Peyer's patch (tissue), 4 donors: ENCODE results near the gene ASAP2. TPM values are rescaled to one million over a fixed set of nuclear protein-coding genes. Genes with fewer than 3 reads are reported as not detected.

Source experiments
- DNase-seq, 3 donors: peaks; one replicate each; pipeline ENCODE4 v3.0.0-alpha.2; 2017 to 2019
- H3K27ac ChIP-seq, 4 donors: fragments of 200-600 bp; sonication (generic); one replicate each; pipeline ENCODE4 v1.5.1; 2016 to 2019
- H3K27me3 ChIP-seq, 2 donors: fragments of 200-600 bp; sonication (generic); one replicate each; pipeline ENCODE4 v1.5.1; 2019
- H3K36me3 ChIP-seq, 3 donors: fragments of 200-600 bp; sonication (generic); one replicate each; pipeline ENCODE4 v1.5.1; 2016 to 2019
- H3K4me1 ChIP-seq, 4 donors: fragments of 200-600 bp; sonication (generic); one replicate each; pipeline ENCODE4 v1.5.1; 2016 to 2019
- H3K4me3 ChIP-seq, 4 donors: fragments of 200-600 bp; sonication (generic); 1 replicate in 3 of 4; 2 replicates in 1 of 4; pipeline ENCODE4 v1.5.1; 2016 to 2019; ENCODE audit warnings: mild to moderate bottlenecking in 1 of 4
- H3K9me3 ChIP-seq, 4 donors: fragments of 200-600 bp; sonication (generic); one replicate each; pipeline ENCODE4 v1.5.1; 2016 to 2019; ENCODE audit warnings: mild to moderate bottlenecking in 1 of 4
- POLR2A ChIP-seq, 2 donors: fragments of 450-650 bp; IDR thresholded peaks; one replicate each; pipeline ENCODE4 v1.5.1; 2017; ENCODE audit warnings: antibody characterized with exemption in 2 of 2, mild to moderate bottlenecking in 2 of 2, moderate library complexity in 2 of 2
- total RNA-seq, 4 donors: library from RNA; depleted of rRNA; stranded (reverse); fragments of >200 nt; gene quantifications; one replicate each; pipeline ENCODE4 v1.1.0, GENCODE V29; 2016
- TF ChIP-seq, protein P1 (sequence below), 6 experiments: fragments of 450-650 bp in 4 of 6; fragments of 200-600 bp in 2 of 6; sonication (generic) in 1 of 6; IDR thresholded peaks; one replicate each; pipeline ENCODE4 v1.5.1; 2017 to 2019; ENCODE audit warnings: antibody characterized with exemption in 6 of 6, mild to moderate bottlenecking in 3 of 6, moderate library complexity in 1 of 6

ASAP2 gene
- total RNA-seq, 4 donors from 2014 or later = 30.6 to 59.4 (median 37.8) TPM

DNA sequence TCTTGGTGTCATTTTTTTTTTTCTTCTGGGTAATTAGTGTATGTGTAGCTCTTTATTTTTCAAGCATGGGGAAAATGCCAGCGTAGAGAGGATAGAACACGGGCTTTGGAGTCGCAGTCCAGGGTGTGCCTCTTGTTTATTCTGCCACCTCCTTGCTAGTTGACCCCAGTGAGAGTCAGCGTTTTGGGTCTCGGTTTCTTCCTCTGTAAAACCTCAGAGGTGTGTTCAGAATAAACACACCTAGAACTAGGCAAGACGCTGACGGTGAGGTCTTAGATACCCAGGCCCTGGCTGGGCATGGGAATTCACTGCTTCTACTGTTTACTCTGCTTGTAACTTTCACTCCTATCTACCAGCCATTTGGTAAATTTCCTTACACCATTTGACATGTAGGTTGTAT lies 41.8 kb downstream of the ASAP2 start:
- DNase-seq = no peak
- Histone ChIP-seq H3K4me3 (no peak overlapping the region), H3K36me3 (no peaks in the 10 kb centered on the region), H3K27me3 (no peaks in the 10 kb centered on the region), H3K9me3 (no peaks in the 10 kb centered on the region), H3K4me1 (peaks cover 0 to 85% (median 10%) of the 10 kb centered on the region in 4 donors), H3K27ac (peak overlapping the region in 1 of 4 donors; percentile 63)
- TF ChIP-seq, protein P1, sequence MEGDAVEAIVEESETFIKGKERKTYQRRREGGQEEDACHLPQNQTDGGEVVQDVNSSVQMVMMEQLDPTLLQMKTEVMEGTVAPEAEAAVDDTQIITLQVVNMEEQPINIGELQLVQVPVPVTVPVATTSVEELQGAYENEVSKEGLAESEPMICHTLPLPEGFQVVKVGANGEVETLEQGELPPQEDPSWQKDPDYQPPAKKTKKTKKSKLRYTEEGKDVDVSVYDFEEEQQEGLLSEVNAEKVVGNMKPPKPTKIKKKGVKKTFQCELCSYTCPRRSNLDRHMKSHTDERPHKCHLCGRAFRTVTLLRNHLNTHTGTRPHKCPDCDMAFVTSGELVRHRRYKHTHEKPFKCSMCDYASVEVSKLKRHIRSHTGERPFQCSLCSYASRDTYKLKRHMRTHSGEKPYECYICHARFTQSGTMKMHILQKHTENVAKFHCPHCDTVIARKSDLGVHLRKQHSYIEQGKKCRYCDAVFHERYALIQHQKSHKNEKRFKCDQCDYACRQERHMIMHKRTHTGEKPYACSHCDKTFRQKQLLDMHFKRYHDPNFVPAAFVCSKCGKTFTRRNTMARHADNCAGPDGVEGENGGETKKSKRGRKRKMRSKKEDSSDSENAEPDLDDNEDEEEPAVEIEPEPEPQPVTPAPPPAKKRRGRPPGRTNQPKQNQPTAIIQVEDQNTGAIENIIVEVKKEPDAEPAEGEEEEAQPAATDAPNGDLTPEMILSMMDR (IDR thresholded peaks at IDR 0.05) = no peak
- TF ChIP-seq POLR2A (IDR thresholded peaks at IDR 0.05) = no peak

DNA sequence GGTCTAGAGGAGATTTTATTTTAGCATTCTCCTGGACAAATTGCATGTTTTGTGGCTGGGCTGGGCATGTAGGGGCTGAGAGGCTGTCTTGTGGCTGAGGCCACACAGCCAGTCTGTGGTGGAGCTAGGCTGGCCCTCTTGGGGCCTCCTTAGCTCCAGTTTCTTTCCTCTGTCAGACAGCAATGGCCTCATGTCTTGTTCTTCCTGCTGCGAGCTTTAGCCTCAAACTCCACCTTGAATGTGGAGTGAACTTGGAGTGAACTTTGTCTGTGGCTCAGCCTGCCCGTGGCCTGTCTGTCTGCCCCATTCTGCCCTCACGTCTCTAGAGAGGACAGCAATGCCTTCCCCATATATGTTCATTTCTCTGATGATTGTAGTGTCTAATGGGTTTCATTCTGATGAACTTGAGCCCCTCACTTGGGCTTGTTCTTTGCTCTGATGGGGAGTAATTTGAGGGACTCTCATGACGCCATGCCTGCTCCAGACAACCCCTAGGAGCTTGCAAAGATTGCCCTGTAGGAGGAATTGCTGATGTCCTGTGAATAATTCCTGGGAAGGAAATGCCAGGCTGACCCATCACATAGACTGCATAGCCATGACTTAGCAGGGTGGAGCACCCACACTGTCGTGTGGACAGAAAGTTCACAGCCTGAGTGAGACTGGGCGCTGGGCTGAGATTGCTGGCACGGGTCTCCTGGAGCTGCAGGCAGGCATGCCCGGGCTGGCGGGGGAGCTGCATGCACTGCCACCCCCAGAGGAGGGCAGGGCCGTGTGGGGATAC lies 42.6 kb downstream of the ASAP2 start:
- Histone ChIP-seq H3K27ac (peak overlapping the region in 3 of 4 donors; percentile 4 to 63 (median 57)), H3K27me3 (no peaks in the 10 kb centered on the region), H3K4me1 (peaks cover 0 to 82% (median 10%) of the 10 kb centered on the region in 4 donors), H3K4me3 (no peak overlapping the region), H3K36me3 (no peaks in the 10 kb centered on the region), H3K9me3 (no peaks in the 10 kb centered on the region)
- peak in 1 of 3 donors; percentile 66 for DNase-seq
- TF ChIP-seq POLR2A (IDR thresholded peaks at IDR 0.05) = no peak
- TF ChIP-seq, protein P1 (IDR thresholded peaks at IDR 0.05) = peak in 1 of 6 experiments; percentile 12

DNA sequence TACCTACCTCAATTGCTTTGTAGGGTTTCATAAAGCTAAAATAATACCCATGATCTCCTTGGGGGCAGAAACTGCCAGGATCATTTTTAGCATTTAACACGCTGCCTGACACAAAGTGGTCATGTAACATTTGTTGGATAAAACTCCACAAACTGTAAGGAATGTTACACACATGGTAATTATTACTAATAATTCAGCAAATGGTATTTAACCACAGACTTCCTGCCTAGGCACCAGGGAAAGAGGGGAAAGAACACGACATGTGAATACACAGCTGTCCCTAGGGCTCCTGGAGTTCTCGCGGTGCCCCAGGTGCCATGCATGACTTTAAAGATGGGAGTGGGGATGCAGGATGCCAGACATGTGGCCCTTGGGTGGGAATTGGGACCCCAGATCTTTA lies 43.5 kb downstream of the ASAP2 start:
- H3K27ac ChIP-seq = peak overlapping the region in 3 of 4 donors; percentile 27 to 63 (median 57)
- H3K36me3 ChIP-seq = no peaks in the 10 kb centered on the region
- no peaks in the 10 kb centered on the region for H3K9me3 ChIP-seq
- no peak for TF ChIP-seq POLR2A (IDR thresholded peaks at IDR 0.05)
- TF ChIP-seq, protein P1 (IDR thresholded peaks at IDR 0.05) = no peak
- no peaks in the 10 kb centered on the region for H3K27me3 ChIP-seq
- H3K4me3 ChIP-seq = no peak overlapping the region
- H3K4me1 ChIP-seq = peaks cover 0 to 73% (median 8%) of the 10 kb centered on the region in 4 donors
- DNase-seq = no peak

DNA sequence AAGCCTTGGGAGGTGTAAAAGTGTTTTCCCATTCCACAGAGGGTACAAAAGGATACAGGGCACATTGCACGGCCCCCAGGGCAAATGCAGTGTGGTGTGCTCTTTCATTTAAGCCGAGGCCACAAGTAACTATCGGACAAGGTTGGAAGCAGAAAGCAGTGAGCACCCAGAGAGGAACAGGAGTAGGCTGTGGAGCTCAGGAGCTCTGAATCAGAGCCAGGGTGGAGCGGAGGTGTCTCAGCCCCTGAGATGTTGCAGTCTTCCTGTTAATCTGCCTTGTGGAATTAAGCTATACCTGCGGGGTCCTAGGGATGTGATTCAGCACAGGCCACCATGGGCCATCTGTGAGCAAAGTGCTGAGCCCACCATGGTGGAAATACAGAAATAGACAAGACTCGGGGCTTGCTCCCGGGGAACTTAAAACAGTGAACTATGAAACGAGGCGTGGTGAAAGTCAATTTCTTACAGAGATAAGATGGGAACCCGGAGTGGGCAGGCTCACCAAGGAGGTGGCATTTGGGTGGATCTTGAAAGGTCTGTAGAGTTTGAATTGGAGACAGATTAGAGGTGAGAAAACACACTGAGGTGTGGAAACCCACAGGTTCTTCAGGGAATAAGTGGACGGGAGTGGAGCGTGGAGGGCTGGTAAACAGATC lies 44.0 kb downstream of the ASAP2 start:
- no peaks in the 10 kb centered on the region for H3K27me3 ChIP-seq
- peak overlapping the region in 3 of 4 donors; percentile 27 to 63 (median 57) for H3K27ac ChIP-seq
- H3K36me3 ChIP-seq = no peaks in the 10 kb centered on the region
- no peak overlapping the region for H3K4me3 ChIP-seq
- peaks cover 0 to 68% (median 7%) of the 10 kb centered on the region in 4 donors for H3K4me1 ChIP-seq
- no peak for DNase-seq
- no peak for TF ChIP-seq POLR2A (IDR thresholded peaks at IDR 0.05)
- TF ChIP-seq, protein P1 (IDR thresholded peaks at IDR 0.05) = no peak
- H3K9me3 ChIP-seq = no peaks in the 10 kb centered on the region

DNA sequence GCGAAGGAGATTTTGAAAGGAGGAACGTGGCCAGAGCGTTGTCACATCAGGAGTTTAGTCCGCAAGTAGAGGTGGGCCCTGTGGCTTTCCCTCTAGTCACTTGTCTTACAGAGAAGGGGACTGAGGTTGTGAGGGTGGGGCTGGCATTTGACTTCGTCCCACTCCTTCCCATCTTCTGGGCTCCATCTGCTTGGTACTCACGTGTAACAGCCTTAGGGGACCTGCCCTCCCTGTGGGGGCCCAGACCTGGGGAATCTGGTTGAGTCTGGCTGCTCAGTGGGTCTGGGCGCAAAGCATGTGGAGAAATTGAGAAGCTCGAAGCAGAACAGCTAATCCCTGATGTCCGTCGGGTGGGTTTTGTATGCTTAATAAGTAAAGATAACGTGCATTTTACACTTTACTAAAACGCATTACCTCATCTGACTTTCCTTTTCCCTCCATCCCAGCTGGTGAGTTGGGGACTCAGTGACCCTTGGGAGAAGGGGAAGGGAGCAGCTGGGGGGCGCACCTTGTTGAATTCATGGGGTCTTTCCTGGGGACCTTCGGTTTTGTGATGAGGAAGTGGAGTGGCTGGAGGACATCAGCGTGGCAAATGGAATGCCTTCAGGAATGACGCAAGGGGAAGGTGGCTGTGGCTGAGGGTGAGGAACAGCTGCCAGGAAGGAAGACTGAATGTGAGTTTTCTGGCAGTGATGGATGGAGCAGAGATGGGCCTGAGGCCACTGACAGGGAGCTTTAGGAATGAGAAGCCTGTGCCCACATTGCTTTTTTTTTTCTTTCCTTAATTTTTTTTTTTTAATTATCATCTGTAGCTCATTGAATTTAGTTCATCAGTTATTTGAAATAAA lies 44.8 kb downstream of the ASAP2 start:
- H3K4me3 ChIP-seq = no peak overlapping the region
- DNase-seq = no peak
- H3K27ac ChIP-seq = peak overlapping the region in 3 of 4 donors; percentile 27 to 63 (median 57)
- H3K36me3 ChIP-seq = no peaks in the 10 kb centered on the region
- no peaks in the 10 kb centered on the region for H3K27me3 ChIP-seq
- TF ChIP-seq, protein P1 (IDR thresholded peaks at IDR 0.05) = no peak
- no peak for TF ChIP-seq POLR2A (IDR thresholded peaks at IDR 0.05)
- no peaks in the 10 kb centered on the region for H3K9me3 ChIP-seq
- H3K4me1 ChIP-seq = peaks cover 0 to 63% (median 7%) of the 10 kb centered on the region in 4 donors
